Suprapubic skin (tissue), 4 donors: ENCODE measurements around the gene POLD1. TPM values are rescaled to one million over a fixed set of nuclear protein-coding genes. Genes with fewer than 3 reads are reported as not detected.

ENCODE experiments used
- DNase-seq, 2 donors: peaks; one replicate each; pipeline ENCODE4 v3.0.0-alpha.2; 2019; ENCODE audit warnings: low spot score in 2 of 2
- H3K27ac ChIP-seq: fragments of 200-600 bp; sonication (generic); one replicate; pipeline ENCODE4 v1.5.1; 2019
- H3K27me3 ChIP-seq: fragments of 200-600 bp; sonication (generic); one replicate; pipeline ENCODE4 v1.5.1; 2019
- H3K36me3 ChIP-seq: fragments of 200-600 bp; sonication (generic); one replicate; pipeline ENCODE4 v1.5.1; 2019
- H3K4me1 ChIP-seq: fragments of 200-600 bp; sonication (generic); one replicate; pipeline ENCODE4 v1.5.1; 2019
- H3K4me3 ChIP-seq: fragments of 200-600 bp; sonication (generic); one replicate; pipeline ENCODE4 v1.5.1; 2019; ENCODE audit warnings: mild to moderate bottlenecking
- H3K9me3 ChIP-seq: fragments of 200-600 bp; sonication (generic); one replicate; pipeline ENCODE4 v1.5.1; 2019
- CTCF ChIP-seq, 2 donors: fragments of 200-600 bp in 1 of 2; fragments of 450-650 bp in 1 of 2; sonication (generic) in 1 of 2; IDR thresholded peaks; one replicate each; pipeline ENCODE4 v1.5.1; 2016 to 2019; ENCODE audit warnings: antibody characterized with exemption in 2 of 2, mild to moderate bottlenecking in 1 of 2, moderate library complexity in 1 of 2
- EP300 ChIP-seq: sonication (generic); formaldehyde crosslinking; IDR thresholded peaks from one replicate; pipeline ENCODE4 v1.6.1; 2017; ENCODE audit warnings: antibody characterized with exemption
- POLR2A ChIP-seq, 2 donors: fragments of 450-650 bp; IDR thresholded peaks; one replicate each; pipeline ENCODE4 v1.6.1; 2017; ENCODE audit warnings: antibody characterized with exemption in 2 of 2, mild to moderate bottlenecking in 2 of 2, moderate library complexity in 2 of 2
- POLR2AphosphoS5 ChIP-seq, 3 donors: sonication (generic); formaldehyde crosslinking; IDR thresholded peaks; one replicate each; pipeline ENCODE4 v1.6.1; 2017; ENCODE audit warnings: antibody characterized with exemption in 3 of 3
- WGBS: methylation state at CpG from one replicate; pipeline ENCODE4 v1.1.5; 2018; 5-methylcytosine and 5-hydroxymethylcytosine counted together
- total RNA-seq, 4 donors: library from RNA; depleted of rRNA; stranded (reverse); fragments of >200 nt; gene quantifications; one replicate each; pipeline ENCODE4 v1.1.0, GENCODE V29; 2016

POLD1 gene
- total RNA-seq, 4 donors from 2014 or later: 17.2 to 26.9 (median 21.5) TPM

GRCh38 chr19:50453243-50453642 lies 69.1 kb downstream of the POLD1 start:
- TF ChIP-seq POLR2A (IDR thresholded peaks at IDR 0.05): no peak
- no peak for TF ChIP-seq POLR2AphosphoS5 (IDR thresholded peaks at IDR 0.05)
- TF ChIP-seq CTCF (IDR thresholded peaks at IDR 0.05): no peak
- no peak for TF ChIP-seq EP300
- H3K4me3 ChIP-seq: no peak overlapping the region
- WGBS: 86% methylated on average over 3 of the region's 3 CpGs
- no peak overlapping the region for H3K27ac ChIP-seq
- no peak for DNase-seq
- H3K9me3 ChIP-seq: no peaks in the 10 kb centered on the region
- H3K27me3 ChIP-seq: peaks cover 41% of the 10 kb centered on the region
- no peaks in the 10 kb centered on the region for H3K4me1 ChIP-seq
- H3K36me3 ChIP-seq: no peaks in the 10 kb centered on the region

GRCh38 chr19:50455992-50456391 lies 71.8 kb downstream of the POLD1 start:
- H3K4me1 ChIP-seq: no peaks in the 10 kb centered on the region
- 91% methylated on average over 2 of the region's 2 CpGs for WGBS
- no peaks in the 10 kb centered on the region for H3K9me3 ChIP-seq
- no peak for TF ChIP-seq POLR2AphosphoS5 (IDR thresholded peaks at IDR 0.05)
- no peak for TF ChIP-seq POLR2A (IDR thresholded peaks at IDR 0.05)
- TF ChIP-seq EP300: no peak
- TF ChIP-seq CTCF (IDR thresholded peaks at IDR 0.05): no peak
- no peak for DNase-seq
- no peak overlapping the region for H3K27ac ChIP-seq
- no peak overlapping the region for H3K4me3 ChIP-seq
- peaks cover 48% of the 10 kb centered on the region for H3K27me3 ChIP-seq
- H3K36me3 ChIP-seq: no peaks in the 10 kb centered on the region

- TF ChIP-seq CTCF (IDR thresholded peaks at IDR 0.05) (no peak), POLR2AphosphoS5 (IDR thresholded peaks at IDR 0.05) (no peak)
- Histone ChIP-seq H3K4me3 (no peak overlapping the region), H3K9me3 (no peaks in the 10 kb centered on the region), H3K27ac (no peak overlapping the region), H3K36me3 (no peaks in the 10 kb centered on the region), H3K27me3 (peaks cover 49% of the 10 kb centered on the region), H3K4me1 (no peaks in the 10 kb centered on the region)
- DNase-seq: no peak
- 83% methylated on average over 5 of the region's 5 CpGs for WGBS
Observed at GRCh38 chr19:50457300-50457699, 73.2 kb downstream of the POLD1 start.

GRCh38 chr19:50458396-50459066 lies 74.4 kb downstream of the POLD1 start:
- H3K27ac ChIP-seq: no peak overlapping the region
- no peak for DNase-seq
- TF ChIP-seq POLR2AphosphoS5 (IDR thresholded peaks at IDR 0.05): no peak
- no peak for TF ChIP-seq CTCF (IDR thresholded peaks at IDR 0.05)
- no peak for TF ChIP-seq EP300
- TF ChIP-seq POLR2A (IDR thresholded peaks at IDR 0.05): no peak
- H3K27me3 ChIP-seq: peaks cover 53% of the 10 kb centered on the region
- no peaks in the 10 kb centered on the region for H3K36me3 ChIP-seq
- H3K9me3 ChIP-seq: no peaks in the 10 kb centered on the region
- H3K4me3 ChIP-seq: no peak overlapping the region
- H3K4me1 ChIP-seq: no peaks in the 10 kb centered on the region
- WGBS: 35% methylated on average over 17 of the region's 50 CpGs

- H3K9me3 ChIP-seq: no peaks in the 10 kb centered on the region
- TF ChIP-seq EP300: no peak
- TF ChIP-seq POLR2A (IDR thresholded peaks at IDR 0.05): no peak
- no peak for TF ChIP-seq POLR2AphosphoS5 (IDR thresholded peaks at IDR 0.05)
- TF ChIP-seq CTCF (IDR thresholded peaks at IDR 0.05): no peak
- no peak overlapping the region for H3K4me3 ChIP-seq
- DNase-seq: no peak
- H3K27ac ChIP-seq: no peak overlapping the region
- WGBS: 66% methylated on average over 10 of the region's 32 CpGs
- H3K27me3 ChIP-seq: peaks cover 53% of the 10 kb centered on the region
- no peaks in the 10 kb centered on the region for H3K4me1 ChIP-seq
- H3K36me3 ChIP-seq: no peaks in the 10 kb centered on the region
Observed at GRCh38 chr19:50459067-50459456, 74.9 kb downstream of the POLD1 start.
